ENCODE measurements around the gene ATP6V0C.

DNA sequence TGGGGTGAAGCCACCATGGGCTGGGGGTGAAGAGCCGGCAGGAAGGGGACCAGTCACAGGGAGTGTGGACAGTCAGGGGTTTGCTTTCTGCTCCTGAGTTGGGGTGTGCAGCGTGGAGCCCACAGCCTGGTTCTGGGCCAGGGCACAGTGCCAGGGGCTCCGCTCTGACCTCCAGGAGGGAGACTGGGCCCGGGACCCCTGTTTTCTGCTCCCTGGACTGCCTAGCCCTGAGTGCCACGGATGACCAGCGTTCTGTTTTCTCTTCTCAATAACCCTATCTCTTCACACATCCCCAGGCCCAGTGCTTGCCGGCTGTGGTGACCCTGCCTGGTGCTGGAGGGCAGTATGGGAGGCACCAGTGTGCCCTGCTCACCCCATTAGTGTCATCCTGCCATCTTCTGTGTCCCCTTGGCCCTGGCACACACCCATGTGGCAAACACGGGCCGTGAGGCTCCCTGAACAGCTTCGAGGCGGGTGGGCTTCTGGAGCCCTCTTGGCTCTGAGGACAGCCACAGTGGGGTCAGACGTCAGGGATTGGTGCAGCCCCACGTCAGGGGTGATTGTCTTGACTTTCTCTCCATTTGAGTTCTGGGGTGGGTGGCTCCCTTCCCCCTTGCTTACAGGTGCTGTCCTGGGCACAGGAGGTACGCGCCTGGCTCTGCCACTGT is 16.3 kb downstream of the ATP6V0C start:
- TF ChIP-seq, protein P1, sequence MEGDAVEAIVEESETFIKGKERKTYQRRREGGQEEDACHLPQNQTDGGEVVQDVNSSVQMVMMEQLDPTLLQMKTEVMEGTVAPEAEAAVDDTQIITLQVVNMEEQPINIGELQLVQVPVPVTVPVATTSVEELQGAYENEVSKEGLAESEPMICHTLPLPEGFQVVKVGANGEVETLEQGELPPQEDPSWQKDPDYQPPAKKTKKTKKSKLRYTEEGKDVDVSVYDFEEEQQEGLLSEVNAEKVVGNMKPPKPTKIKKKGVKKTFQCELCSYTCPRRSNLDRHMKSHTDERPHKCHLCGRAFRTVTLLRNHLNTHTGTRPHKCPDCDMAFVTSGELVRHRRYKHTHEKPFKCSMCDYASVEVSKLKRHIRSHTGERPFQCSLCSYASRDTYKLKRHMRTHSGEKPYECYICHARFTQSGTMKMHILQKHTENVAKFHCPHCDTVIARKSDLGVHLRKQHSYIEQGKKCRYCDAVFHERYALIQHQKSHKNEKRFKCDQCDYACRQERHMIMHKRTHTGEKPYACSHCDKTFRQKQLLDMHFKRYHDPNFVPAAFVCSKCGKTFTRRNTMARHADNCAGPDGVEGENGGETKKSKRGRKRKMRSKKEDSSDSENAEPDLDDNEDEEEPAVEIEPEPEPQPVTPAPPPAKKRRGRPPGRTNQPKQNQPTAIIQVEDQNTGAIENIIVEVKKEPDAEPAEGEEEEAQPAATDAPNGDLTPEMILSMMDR (IDR thresholded peaks at IDR 0.05; ENCODE audit: insufficient read depth, low read length): no peak
- TF ChIP-seq POLR2AphosphoS5 (IDR thresholded peaks at IDR 0.05; ENCODE audit: low read depth) (no peak), GABPA (IDR thresholded peaks at IDR 0.05; ENCODE audit: low read depth) (no peak), SPI1 (IDR thresholded peaks at IDR 0.05; ENCODE audit: borderline replicate concordance, low read depth) (no peak)
- TF ChIP-seq, protein P2, sequence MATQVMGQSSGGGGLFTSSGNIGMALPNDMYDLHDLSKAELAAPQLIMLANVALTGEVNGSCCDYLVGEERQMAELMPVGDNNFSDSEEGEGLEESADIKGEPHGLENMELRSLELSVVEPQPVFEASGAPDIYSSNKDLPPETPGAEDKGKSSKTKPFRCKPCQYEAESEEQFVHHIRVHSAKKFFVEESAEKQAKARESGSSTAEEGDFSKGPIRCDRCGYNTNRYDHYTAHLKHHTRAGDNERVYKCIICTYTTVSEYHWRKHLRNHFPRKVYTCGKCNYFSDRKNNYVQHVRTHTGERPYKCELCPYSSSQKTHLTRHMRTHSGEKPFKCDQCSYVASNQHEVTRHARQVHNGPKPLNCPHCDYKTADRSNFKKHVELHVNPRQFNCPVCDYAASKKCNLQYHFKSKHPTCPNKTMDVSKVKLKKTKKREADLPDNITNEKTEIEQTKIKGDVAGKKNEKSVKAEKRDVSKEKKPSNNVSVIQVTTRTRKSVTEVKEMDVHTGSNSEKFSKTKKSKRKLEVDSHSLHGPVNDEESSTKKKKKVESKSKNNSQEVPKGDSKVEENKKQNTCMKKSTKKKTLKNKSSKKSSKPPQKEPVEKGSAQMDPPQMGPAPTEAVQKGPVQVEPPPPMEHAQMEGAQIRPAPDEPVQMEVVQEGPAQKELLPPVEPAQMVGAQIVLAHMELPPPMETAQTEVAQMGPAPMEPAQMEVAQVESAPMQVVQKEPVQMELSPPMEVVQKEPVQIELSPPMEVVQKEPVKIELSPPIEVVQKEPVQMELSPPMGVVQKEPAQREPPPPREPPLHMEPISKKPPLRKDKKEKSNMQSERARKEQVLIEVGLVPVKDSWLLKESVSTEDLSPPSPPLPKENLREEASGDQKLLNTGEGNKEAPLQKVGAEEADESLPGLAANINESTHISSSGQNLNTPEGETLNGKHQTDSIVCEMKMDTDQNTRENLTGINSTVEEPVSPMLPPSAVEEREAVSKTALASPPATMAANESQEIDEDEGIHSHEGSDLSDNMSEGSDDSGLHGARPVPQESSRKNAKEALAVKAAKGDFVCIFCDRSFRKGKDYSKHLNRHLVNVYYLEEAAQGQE (IDR thresholded peaks at IDR 0.05; ENCODE audit: insufficient replicate concordance, low read depth): no peak
